IPS-NIHi7 (cell line): ENCODE measurements around the gene IER2.
"Not testable (repeated sequence)": the region's sequence is repeated elsewhere in the genome, so short reads cannot be mapped to it uniquely, and the experiment has no call there.

Source experiments
- DNase-seq: peaks from one replicate; pipeline ENCODE4 v3.0.0; 2012; ENCODE audit warnings: mixed read lengths; ENCODE audit errors: extremely low spot score

IER2 gene

GRCh38 chr19:13198634-13199033 lies 48.4 kb downstream of the IER2 start:
- DNase-seq: no peak

- DNase-seq: not testable (repeated sequence)
These were observed 51.9 kb downstream of the IER2 start for GRCh38 chr19:13202112-13202511.
